Psoas muscle (tissue), 8 donors: ENCODE measurements around the gene USP40. TPM values are rescaled to one million over a fixed set of nuclear protein-coding genes. Genes with fewer than 3 reads are reported as not detected.

Experiments
- ATAC-seq, 4 donors: fragments of 200-7000 bp; cut with Tn5 transposase; one replicate each; pipeline ENCODE4 v1.9.1; 2020; ENCODE audit warnings: moderate library complexity in 3 of 4, mild to moderate bottlenecking in 2 of 4
- DNase-seq, 2 donors: peaks; one replicate each; pipeline ENCODE4 v3.0.0-alpha.2; 2020
- H3K27ac ChIP-seq: fragments of 200-600 bp; one replicate; pipeline ENCODE4 v1.8.0; 2022
- H3K27me3 ChIP-seq, 3 donors: fragments of 200-600 bp in 1 of 3; one replicate each; pipeline versions ENCODE4 v1.6.1 to v1.8.0; 2013 to 2022; ENCODE audit warnings: low read length in 2 of 3, mild to moderate bottlenecking in 2 of 3, moderate library complexity in 1 of 3; ENCODE audit not compliant: insufficient read depth in 3 of 3
- H3K36me3 ChIP-seq, 2 donors: fragments of 200-600 bp in 1 of 2; one replicate each; pipeline versions ENCODE4 v1.6.1 to v1.8.0; 2013 to 2022; ENCODE audit warnings: low read depth in 1 of 2, mild to moderate bottlenecking in 1 of 2, moderate library complexity in 1 of 2; ENCODE audit not compliant: insufficient read depth in 1 of 2
- H3K4me1 ChIP-seq: fragments of 200-600 bp; one replicate; pipeline ENCODE4 v1.8.0; 2022
- H3K4me3 ChIP-seq: fragments of 200-600 bp; one replicate; pipeline ENCODE4 v1.8.0; 2022; ENCODE audit warnings: mild to moderate bottlenecking
- H3K9me3 ChIP-seq: fragments of 200-600 bp; one replicate; pipeline ENCODE4 v1.8.0; 2022
- WGBS, 3 donors: extraction: QIAGEN DNeasy Blood & Tissue Kit; methylation state at CpG; one replicate each; pipeline versions ENCODE4 v1.1.6 to v1.1.7; 2013; 5-methylcytosine and 5-hydroxymethylcytosine counted together
- intact Hi-C, 2 donors: fragments of 100-400 bp; cut with DNase I; formaldehyde crosslinking; loops; one replicate each; pipeline versions ENCODE4 v1.11.0 to v1.14.2; 2022
- polyA plus RNA-seq, 3 donors: library from polyadenylated mRNA; stranded (reverse); fragments of 200-250 nt; gene quantifications; one replicate each; pipeline ENCODE4 v1.2.3, GENCODE V29; 2013
- total RNA-seq, 4 donors: library from RNA; stranded (reverse); fragmentation: NEBNext Ultra II Directional in 2 of 4; extraction: Animal tissue kit (Norgen Biotek cat#: 25700) in 2 of 4; gene quantifications; one replicate each; pipeline versions ENCODE4 v1.2.1 to v1.2.4, GENCODE V29; 2021 to 2023
- TF ChIP-seq, protein P1 (sequence below): fragments of 200-600 bp; IDR thresholded peaks from one replicate; pipeline ENCODE4 v1.8.0; 2022; ENCODE audit warnings: antibody characterized with exemption
- donor health status: healthy with polysubstance abuse.
- donor health status: DM: no; HTN: no; CAD: no; lungs with moderate emphysema.
- donor health status: Bipolar disorder and iron deficiency.
- donor health status: healthy.
- donor health status: DM: yes; HTN: yes; CAD: no.
- donor health status: DM: no; HTN: no; CAD: no.
- donor health status: DM: no; HTN: no; CAD: no.
- donor health status: DM: yes; HTN: yes; CAD: no.

The USP40 gene
- total and polyA plus RNA-seq, 7 donors: 9.1 to 23.3 (median 19.4) TPM

DNA sequence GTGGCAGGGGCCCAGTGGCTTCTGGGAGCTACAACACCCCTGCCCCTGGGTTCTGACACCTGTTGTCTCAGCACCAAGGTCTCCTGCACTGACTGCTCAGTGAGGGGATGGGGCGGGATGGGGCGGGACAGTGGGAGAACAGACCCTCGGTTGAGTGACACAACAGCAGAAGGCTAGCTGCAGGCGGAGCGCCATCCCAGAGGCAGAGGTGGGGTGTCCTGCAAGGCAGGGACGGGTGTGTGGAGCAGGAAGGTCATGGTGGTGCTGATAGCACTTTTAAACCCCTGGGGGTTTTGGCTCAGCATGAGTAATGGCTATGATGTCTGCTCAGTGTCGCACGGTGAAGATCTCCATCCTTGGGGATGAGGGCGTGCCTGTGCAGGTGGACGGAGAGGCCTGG is 107.2 kb downstream of the USP40 start:
- intact Hi-C loops: no loop called here
- H3K27me3 ChIP-seq: no peaks in the 10 kb centered on the region
- H3K9me3 ChIP-seq: no peaks in the 10 kb centered on the region
- WGBS, 3 donors: 94 to 96% (median 94%) methylated on average over 10 of the region's 10 CpGs
- ATAC-seq: no peak
- TF ChIP-seq, protein P1, sequence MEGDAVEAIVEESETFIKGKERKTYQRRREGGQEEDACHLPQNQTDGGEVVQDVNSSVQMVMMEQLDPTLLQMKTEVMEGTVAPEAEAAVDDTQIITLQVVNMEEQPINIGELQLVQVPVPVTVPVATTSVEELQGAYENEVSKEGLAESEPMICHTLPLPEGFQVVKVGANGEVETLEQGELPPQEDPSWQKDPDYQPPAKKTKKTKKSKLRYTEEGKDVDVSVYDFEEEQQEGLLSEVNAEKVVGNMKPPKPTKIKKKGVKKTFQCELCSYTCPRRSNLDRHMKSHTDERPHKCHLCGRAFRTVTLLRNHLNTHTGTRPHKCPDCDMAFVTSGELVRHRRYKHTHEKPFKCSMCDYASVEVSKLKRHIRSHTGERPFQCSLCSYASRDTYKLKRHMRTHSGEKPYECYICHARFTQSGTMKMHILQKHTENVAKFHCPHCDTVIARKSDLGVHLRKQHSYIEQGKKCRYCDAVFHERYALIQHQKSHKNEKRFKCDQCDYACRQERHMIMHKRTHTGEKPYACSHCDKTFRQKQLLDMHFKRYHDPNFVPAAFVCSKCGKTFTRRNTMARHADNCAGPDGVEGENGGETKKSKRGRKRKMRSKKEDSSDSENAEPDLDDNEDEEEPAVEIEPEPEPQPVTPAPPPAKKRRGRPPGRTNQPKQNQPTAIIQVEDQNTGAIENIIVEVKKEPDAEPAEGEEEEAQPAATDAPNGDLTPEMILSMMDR: no peak
- H3K4me3 ChIP-seq: no peak overlapping the region
- H3K27ac ChIP-seq: peak overlapping the region; percentile 9
- H3K36me3 ChIP-seq: peaks cover 10 to 100% of the 10 kb centered on the region in 2 donors
- DNase-seq: peak in 1 of 2 donors; percentile 12
- peaks cover 14% of the 10 kb centered on the region for H3K4me1 ChIP-seq

DNA sequence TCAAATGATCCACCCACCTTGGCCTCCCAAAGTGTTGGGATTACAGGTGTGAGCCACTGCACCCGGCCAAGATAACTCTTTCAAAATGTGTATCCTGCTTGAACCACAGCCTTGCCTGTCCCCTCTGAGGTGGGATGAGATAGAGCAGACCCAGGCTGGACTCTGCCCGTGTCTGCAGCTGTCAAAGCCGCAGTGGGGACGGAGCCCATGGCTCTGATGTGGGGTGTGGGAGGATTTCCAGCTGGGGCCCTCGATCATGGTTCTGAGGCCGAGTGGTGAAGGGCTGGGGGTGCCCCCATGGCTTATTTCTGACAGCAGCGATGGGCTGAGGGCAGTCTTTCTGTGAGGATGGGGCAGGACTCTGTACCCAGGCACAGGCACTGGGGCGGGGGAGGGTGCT is 107.8 kb downstream of the USP40 start:
- Histone ChIP-seq H3K36me3 (peaks cover 10 to 100% of the 10 kb centered on the region in 2 donors), H3K27me3 (no peaks in the 10 kb centered on the region), H3K4me1 (peaks cover 14% of the 10 kb centered on the region), H3K4me3 (no peak overlapping the region), H3K9me3 (no peaks in the 10 kb centered on the region), H3K27ac (peak overlapping the region; percentile 9)
- no peak for ATAC-seq
- DNase-seq: peak; percentile 9 to 27
- 90 to 97% (median 92%) methylated on average over 8 of the region's 8 CpGs for WGBS, 3 donors
- intact Hi-C loops: no loop called here
- TF ChIP-seq, protein P1: no peak

DNA sequence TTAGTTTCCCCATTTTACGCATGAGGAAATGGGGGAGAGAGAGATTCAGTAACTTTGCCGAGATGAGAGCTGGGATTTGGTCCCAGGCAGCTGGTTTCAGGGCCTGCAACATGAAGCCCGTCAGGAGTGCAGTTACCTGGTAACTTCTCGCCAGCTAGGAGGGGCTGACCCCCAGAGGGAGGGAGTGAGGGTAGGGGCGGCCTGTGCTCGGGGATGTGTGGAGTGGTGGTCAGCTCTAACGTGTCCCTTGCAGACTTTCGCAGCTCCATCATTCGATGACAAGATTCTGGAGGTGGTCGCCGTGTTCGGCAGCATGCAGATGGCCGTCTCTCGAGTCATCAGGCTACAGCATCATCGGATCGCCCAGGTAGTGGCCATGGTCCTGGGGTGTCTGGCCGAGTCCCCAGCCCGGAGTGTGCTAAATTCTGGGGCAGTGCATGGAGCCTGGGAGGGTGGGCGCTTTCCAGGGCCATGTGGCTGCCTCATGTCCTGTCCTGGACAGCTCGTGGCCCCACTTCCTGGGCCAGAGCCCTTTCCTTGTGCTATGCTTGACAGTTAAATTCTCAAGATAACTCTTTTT is 108.5 kb downstream of the USP40 start:
- no peaks in the 10 kb centered on the region for H3K9me3 ChIP-seq
- peak; percentile 12 to 21 for DNase-seq
- no peak overlapping the region for H3K4me3 ChIP-seq
- no peak overlapping the region for H3K27ac ChIP-seq
- WGBS, 3 donors: 89 to 96% (median 94%) methylated on average over 20 of the region's 20 CpGs
- peaks cover 10 to 100% of the 10 kb centered on the region in 2 donors for H3K36me3 ChIP-seq
- no peak for ATAC-seq
- peaks cover 14% of the 10 kb centered on the region for H3K4me1 ChIP-seq
- intact Hi-C loops: no loop called here
- H3K27me3 ChIP-seq: no peaks in the 10 kb centered on the region
- TF ChIP-seq, protein P1: no peak

DNA sequence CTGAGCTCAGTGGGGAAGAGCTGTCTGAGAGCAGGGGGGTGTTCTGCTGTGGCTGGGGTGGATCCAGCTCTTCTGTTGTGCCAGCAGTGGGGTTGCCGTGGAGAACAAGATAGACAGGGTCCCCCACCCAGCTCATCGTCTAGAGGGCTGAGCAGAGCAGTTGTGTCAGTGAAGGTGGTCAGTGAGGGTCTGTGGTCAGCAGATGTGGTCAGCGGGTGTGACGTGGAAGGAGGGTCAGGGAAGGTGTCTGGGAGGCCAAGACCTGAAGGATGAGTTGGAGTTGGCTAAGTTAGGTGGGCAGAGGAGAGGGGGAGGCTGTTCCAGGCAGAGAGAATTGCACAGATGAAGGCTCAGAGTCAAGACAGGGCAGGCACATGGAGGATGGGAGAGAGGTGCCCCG is 109.2 kb downstream of the USP40 start:
- H3K36me3 ChIP-seq: peaks cover 10 to 100% of the 10 kb centered on the region in 2 donors

More for the DNA sequence above, 109.2 kb downstream of the USP40 start:
- TF ChIP-seq, protein P1: no peak
- WGBS, 3 donors: 93 to 97% (median 95%) methylated on average over 5 of the region's 5 CpGs
- H3K27me3 ChIP-seq: no peaks in the 10 kb centered on the region
- ATAC-seq (no peak), DNase-seq (peak in 1 of 2 donors; percentile 30)
- H3K4me1 ChIP-seq: peaks cover 14% of the 10 kb centered on the region
- no peak overlapping the region for H3K27ac ChIP-seq
- H3K4me3 ChIP-seq: no peak overlapping the region
- intact Hi-C loops: no loop called here
- no peaks in the 10 kb centered on the region for H3K9me3 ChIP-seq
